IMR-90 (cell line): ENCODE measurements around the gene ITGB5.

ENCODE experiments used
- POLR2A ChIP-seq: IDR thresholded peaks from 2 replicates; pipeline ENCODE4 v1.6.1; 2012; ENCODE audit warnings: mild to moderate bottlenecking, low read depth, low read length
- TF ChIP-seq, protein P1 (sequence below): conservative IDR thresholded peaks from 2 replicates; pipeline ENCODE4 v1.5.1; 2012; ENCODE audit warnings: mild to moderate bottlenecking, low read depth, low read length, improper control_type of control experiment

DNA sequence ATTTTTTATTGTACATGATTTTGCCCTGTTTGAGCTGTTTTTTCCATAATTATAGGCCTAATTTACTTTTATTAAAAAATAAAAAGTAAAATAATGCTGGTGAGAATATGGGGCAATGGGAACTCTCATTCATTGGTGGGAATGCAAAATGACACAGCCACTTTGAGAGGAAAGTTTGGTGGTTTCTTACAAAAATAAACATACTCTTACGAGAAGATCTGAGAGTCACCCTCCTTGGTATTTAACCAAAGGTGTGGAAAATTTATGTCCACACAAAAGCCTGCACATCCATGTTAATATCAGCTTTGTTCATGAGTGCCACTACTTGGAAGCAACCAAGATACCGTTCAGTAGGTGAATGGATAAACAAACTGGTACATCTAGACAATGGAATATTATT is 37.6 kb upstream of the ITGB5 start:
- TF ChIP-seq POLR2A = no peak
- TF ChIP-seq, protein P1, sequence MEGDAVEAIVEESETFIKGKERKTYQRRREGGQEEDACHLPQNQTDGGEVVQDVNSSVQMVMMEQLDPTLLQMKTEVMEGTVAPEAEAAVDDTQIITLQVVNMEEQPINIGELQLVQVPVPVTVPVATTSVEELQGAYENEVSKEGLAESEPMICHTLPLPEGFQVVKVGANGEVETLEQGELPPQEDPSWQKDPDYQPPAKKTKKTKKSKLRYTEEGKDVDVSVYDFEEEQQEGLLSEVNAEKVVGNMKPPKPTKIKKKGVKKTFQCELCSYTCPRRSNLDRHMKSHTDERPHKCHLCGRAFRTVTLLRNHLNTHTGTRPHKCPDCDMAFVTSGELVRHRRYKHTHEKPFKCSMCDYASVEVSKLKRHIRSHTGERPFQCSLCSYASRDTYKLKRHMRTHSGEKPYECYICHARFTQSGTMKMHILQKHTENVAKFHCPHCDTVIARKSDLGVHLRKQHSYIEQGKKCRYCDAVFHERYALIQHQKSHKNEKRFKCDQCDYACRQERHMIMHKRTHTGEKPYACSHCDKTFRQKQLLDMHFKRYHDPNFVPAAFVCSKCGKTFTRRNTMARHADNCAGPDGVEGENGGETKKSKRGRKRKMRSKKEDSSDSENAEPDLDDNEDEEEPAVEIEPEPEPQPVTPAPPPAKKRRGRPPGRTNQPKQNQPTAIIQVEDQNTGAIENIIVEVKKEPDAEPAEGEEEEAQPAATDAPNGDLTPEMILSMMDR = no peak
